ENCODE results near the gene TTR. TPM values are rescaled to one million over a fixed set of nuclear protein-coding genes. Genes with fewer than 3 reads are reported as not detected.

TTR gene
- total RNA-seq, 2 donors from 2014 or later = not detected

DNA sequence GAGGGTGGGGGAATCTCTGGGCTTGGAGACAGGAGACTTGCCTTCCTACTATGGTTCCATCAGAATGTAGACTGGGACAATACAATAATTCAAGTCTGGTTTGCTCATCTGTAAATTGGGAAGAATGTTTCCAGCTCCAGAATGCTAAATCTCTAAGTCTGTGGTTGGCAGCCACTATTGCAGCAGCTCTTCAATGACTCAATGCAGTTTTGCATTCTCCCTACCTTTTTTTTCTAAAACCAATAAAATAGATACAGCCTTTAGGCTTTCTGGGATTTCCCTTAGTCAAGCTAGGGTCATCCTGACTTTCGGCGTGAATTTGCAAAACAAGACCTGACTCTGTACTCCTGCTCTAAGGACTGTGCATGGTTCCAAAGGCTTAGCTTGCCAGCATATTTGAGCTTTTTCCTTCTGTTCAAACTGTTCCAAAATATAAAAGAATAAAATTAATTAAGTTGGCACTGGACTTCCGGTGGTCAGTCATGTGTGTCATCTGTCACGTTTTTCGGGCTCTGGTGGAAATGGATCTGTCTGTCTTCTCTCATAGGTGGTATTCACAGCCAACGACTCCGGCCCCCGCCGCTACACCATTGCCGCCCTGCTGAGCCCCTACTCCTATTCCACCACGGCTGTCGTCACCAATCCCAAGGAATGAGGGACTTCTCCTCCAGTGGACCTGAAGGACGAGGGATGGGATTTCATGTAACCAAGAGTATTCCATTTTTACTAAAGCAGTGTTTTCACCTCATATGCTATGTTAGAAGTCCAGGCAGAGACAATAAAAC is 6.5 kb downstream of the TTR start:
- Histone ChIP-seq H3K4me3 (no peak overlapping the region), H3K36me3 (no peaks in the 10 kb centered on the region), H3K27me3 (no peaks in the 10 kb centered on the region), H3K27ac (no peak overlapping the region), H3K4me1 (no peaks in the 10 kb centered on the region), H3K9me3 (peaks cover 0 to 4% of the 10 kb centered on the region in 2 donors)
- no peak for TF ChIP-seq CTCF (IDR thresholded peaks at IDR 0.05)
- no peak for DNase-seq (ENCODE audit: low spot score)

- no peak for DNase-seq (ENCODE audit: low spot score)
- Histone ChIP-seq H3K9me3 (no peaks in the 10 kb centered on the region), H3K4me3 (no peak overlapping the region), H3K36me3 (no peaks in the 10 kb centered on the region), H3K27ac (no peak overlapping the region), H3K27me3 (no peaks in the 10 kb centered on the region), H3K4me1 (no peaks in the 10 kb centered on the region)
- TF ChIP-seq CTCF (IDR thresholded peaks at IDR 0.05) = no peak
These were observed 11.6 kb downstream of the TTR start for GRCh38 chr18:31603315-31603714.

GRCh38 chr18:31606265-31606664 is 14.6 kb downstream of the TTR start:
- H3K4me1 ChIP-seq = peaks cover 0 to 9% of the 10 kb centered on the region in 2 donors
- no peak overlapping the region for H3K27ac ChIP-seq
- no peak overlapping the region for H3K4me3 ChIP-seq
- H3K27me3 ChIP-seq = no peaks in the 10 kb centered on the region
- DNase-seq (ENCODE audit: low spot score) = no peak
- no peak for TF ChIP-seq CTCF (IDR thresholded peaks at IDR 0.05)
- no peaks in the 10 kb centered on the region for H3K9me3 ChIP-seq
- no peaks in the 10 kb centered on the region for H3K36me3 ChIP-seq

GRCh38 chr18:31607384-31607783 is 15.7 kb downstream of the TTR start:
- no peak overlapping the region for H3K4me3 ChIP-seq
- H3K27me3 ChIP-seq = no peaks in the 10 kb centered on the region
- H3K36me3 ChIP-seq = no peaks in the 10 kb centered on the region
- no peak for TF ChIP-seq CTCF (IDR thresholded peaks at IDR 0.05)
- DNase-seq (ENCODE audit: low spot score) = no peak
- H3K9me3 ChIP-seq = no peaks in the 10 kb centered on the region
- H3K27ac ChIP-seq = no peak overlapping the region
- peaks cover 0 to 17% of the 10 kb centered on the region in 2 donors for H3K4me1 ChIP-seq

DNA sequence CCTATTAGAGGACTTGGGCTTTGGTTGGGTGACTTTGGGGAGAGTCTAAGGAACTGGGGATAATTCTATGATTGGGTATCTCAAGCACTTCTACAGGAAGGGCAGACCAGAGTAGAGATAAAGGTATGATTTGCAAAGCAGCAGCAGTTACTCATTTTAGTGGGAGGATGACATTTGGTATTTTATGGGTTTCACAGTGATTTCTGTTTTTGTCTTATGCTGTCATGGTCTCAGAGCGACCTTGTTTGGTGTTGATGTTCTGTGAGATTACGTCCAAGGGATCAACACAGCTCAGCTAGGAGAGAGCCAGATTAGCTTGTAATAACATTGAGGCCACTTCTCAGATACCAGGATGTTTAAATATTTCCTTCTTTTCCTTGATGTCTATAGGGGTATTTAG is 18.2 kb downstream of the TTR start:
- Histone ChIP-seq H3K36me3 (no peaks in the 10 kb centered on the region), H3K4me1 (peaks cover 0 to 17% of the 10 kb centered on the region in 2 donors), H3K27me3 (no peaks in the 10 kb centered on the region), H3K27ac (no peak overlapping the region), H3K9me3 (no peaks in the 10 kb centered on the region), H3K4me3 (no peak overlapping the region)
- no peak for DNase-seq (ENCODE audit: low spot score)
- TF ChIP-seq CTCF (IDR thresholded peaks at IDR 0.05) = no peak
